Rectal smooth muscle tissue (tissue), 1 donor: ENCODE results near the gene NMT1.
"Not testable (repeated sequence)": the region's sequence is repeated elsewhere in the genome, so short reads cannot be mapped to it uniquely, and the experiment has no call there.

Experiments
- H3K27ac ChIP-seq: one replicate; pipeline ENCODE4 v1.7.0; 2013; ENCODE audit warnings: low read depth, low read length, inconsistent platforms
- H3K27me3 ChIP-seq: one replicate; pipeline ENCODE4 v1.7.0; 2013; ENCODE audit warnings: low read length; ENCODE audit not compliant: control insufficient read depth, insufficient read depth
- H3K36me3 ChIP-seq: one replicate; pipeline ENCODE4 v1.7.0; 2013; ENCODE audit warnings: low read length; ENCODE audit not compliant: control insufficient read depth, insufficient read depth
- H3K4me1 ChIP-seq: one replicate; pipeline ENCODE4 v1.7.0; 2013; ENCODE audit warnings: low read length; ENCODE audit not compliant: control insufficient read depth, insufficient read depth
- H3K4me3 ChIP-seq: one replicate; pipeline ENCODE4 v1.7.0; 2013; ENCODE audit warnings: low read length
- H3K9ac ChIP-seq: one replicate; pipeline ENCODE4 v1.7.0; 2013; ENCODE audit warnings: low read length

Gene NMT1

GRCh38 chr17:45123930-45124796, 63.0 kb downstream of the NMT1 start:
- no peaks in the 10 kb centered on the region for H3K27me3 ChIP-seq
- no peaks in the 10 kb centered on the region for H3K36me3 ChIP-seq
- no peak overlapping the region for H3K27ac ChIP-seq
- no peak overlapping the region for H3K9ac ChIP-seq
- peaks cover 14% of the 10 kb centered on the region for H3K4me1 ChIP-seq
- peak overlapping the region; percentile 27 for H3K4me3 ChIP-seq

DNA sequence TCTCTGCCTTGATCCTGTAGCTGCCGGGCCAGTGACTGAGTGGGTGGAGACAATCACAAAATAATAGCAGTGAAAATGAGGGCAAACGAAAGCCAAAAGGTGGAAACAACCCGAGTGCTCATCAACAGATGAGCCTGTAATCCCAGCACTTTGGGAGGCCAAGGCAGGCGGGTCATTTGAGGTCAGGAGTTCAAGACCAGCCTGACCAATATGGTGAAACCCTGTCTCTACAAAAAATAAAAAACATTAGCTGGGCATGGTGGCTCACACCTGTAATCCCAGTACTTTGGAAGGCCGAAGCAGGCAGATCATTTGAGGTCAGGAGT, 63.6 kb downstream of the NMT1 start:
- H3K4me3 ChIP-seq, H3K27me3 ChIP-seq, H3K27ac ChIP-seq, H3K9ac ChIP-seq, H3K36me3 ChIP-seq: not testable (repeated sequence)
- peaks cover 14% of the 10 kb centered on the region for H3K4me1 ChIP-seq

DNA sequence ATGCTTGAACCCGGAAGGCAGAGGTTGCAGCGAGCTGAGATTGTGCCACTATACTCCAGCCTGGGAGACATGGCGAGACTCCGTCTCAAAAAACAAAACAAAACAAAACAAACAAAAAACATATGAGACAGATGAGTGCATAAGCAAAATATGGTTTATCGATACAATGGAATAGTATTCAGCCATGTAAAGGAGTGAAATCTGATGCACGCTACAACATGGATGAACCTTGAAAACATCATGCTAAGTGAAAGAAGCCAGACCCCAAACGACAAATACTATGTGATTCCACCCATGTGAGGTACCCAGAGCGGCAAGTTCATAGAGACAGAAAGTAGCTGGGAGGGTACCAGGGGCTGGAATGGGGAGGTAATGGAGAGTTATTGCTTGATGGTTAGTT, 64.4 kb downstream of the NMT1 start:
- Histone ChIP-seq H3K27ac (no peak overlapping the region), H3K4me3 (no peak overlapping the region), H3K36me3 (no peaks in the 10 kb centered on the region), H3K9ac (no peak overlapping the region), H3K27me3 (no peaks in the 10 kb centered on the region), H3K4me1 (peaks cover 14% of the 10 kb centered on the region)

- H3K27me3 ChIP-seq = no peaks in the 10 kb centered on the region
- peak overlapping the region; percentile 79 for H3K27ac ChIP-seq
- peaks cover 24% of the 10 kb centered on the region for H3K4me1 ChIP-seq
- peak overlapping the region; percentile 62 for H3K9ac ChIP-seq
- H3K36me3 ChIP-seq = no peaks in the 10 kb centered on the region
- peak overlapping the region; percentile 41 for H3K4me3 ChIP-seq
These were observed 66.1 kb downstream of the NMT1 start for GRCh38 chr17:45127207-45127547.

- Histone ChIP-seq H3K9ac (peak overlapping the region; percentile 62), H3K4me1 (peaks cover 24% of the 10 kb centered on the region), H3K36me3 (no peaks in the 10 kb centered on the region), H3K4me3 (peak overlapping the region; percentile 41), H3K27me3 (no peaks in the 10 kb centered on the region), H3K27ac (peak overlapping the region; percentile 79)
These were observed 66.6 kb downstream of the NMT1 start for GRCh38 chr17:45127548-45128300.

GRCh38 chr17:45128331-45128730, 67.2 kb downstream of the NMT1 start:
- Histone ChIP-seq H3K4me1 (peaks cover 24% of the 10 kb centered on the region), H3K27me3 (no peaks in the 10 kb centered on the region), H3K27ac (peak overlapping the region; percentile 79), H3K36me3 (no peaks in the 10 kb centered on the region), H3K4me3 (peak overlapping the region; percentile 7), H3K9ac (peak overlapping the region; percentile 22)

DNA sequence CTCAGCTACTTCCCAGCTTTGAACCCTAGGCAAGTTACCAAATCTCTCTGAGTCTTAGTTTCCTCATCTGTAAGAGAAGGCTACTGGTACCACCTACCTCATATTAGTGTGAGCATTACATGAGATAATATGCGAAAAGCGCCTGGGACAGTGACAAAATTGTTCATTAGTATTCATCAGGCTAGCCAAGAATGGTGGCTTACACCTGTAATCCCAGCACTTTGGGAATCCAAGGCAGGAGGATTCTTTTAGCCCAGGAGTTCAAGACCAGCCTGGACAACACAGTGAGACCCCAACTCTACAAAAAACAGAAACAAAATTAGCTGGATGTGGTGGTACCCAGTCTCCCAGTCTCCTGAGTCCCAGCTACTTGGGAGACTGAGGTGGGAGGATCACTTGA, 67.9 kb downstream of the NMT1 start:
- no peak overlapping the region for H3K4me3 ChIP-seq
- H3K9ac ChIP-seq = no peak overlapping the region
- peaks cover 24% of the 10 kb centered on the region for H3K4me1 ChIP-seq
- H3K36me3 ChIP-seq = no peaks in the 10 kb centered on the region
- H3K27ac ChIP-seq = peak overlapping the region; percentile 79
- H3K27me3 ChIP-seq = no peaks in the 10 kb centered on the region

- Histone ChIP-seq H3K4me3 (no peak overlapping the region), H3K9ac (no peak overlapping the region)
These were observed 68.4 kb downstream of the NMT1 start for GRCh38 chr17:45129426-45129939.

GRCh38 chr17:45129940-45130680, 69.0 kb downstream of the NMT1 start:
- Histone ChIP-seq H3K4me1 (peaks cover 24% of the 10 kb centered on the region), H3K9ac (no peak overlapping the region)

More at GRCh38 chr17:45129426-45129939, 68.4 kb downstream of the NMT1 start:
- Histone ChIP-seq H3K4me1 (peaks cover 24% of the 10 kb centered on the region), H3K36me3 (no peaks in the 10 kb centered on the region), H3K27me3 (no peaks in the 10 kb centered on the region), H3K27ac (no peak overlapping the region)

GRCh38 chr17:45130681-45131615, 69.8 kb downstream of the NMT1 start:
- Histone ChIP-seq H3K27ac (peak overlapping the region; percentile 83), H3K4me3 (peak overlapping the region; percentile 88), H3K27me3 (no peaks in the 10 kb centered on the region), H3K36me3 (no peaks in the 10 kb centered on the region), H3K4me1 (peaks cover 24% of the 10 kb centered on the region), H3K9ac (peak overlapping the region; percentile 28)

More at GRCh38 chr17:45129940-45130680, 69.0 kb downstream of the NMT1 start:
- Histone ChIP-seq H3K27me3 (no peaks in the 10 kb centered on the region), H3K27ac (peak overlapping the region; percentile 44), H3K36me3 (no peaks in the 10 kb centered on the region), H3K4me3 (peak overlapping the region; percentile 88)

DNA sequence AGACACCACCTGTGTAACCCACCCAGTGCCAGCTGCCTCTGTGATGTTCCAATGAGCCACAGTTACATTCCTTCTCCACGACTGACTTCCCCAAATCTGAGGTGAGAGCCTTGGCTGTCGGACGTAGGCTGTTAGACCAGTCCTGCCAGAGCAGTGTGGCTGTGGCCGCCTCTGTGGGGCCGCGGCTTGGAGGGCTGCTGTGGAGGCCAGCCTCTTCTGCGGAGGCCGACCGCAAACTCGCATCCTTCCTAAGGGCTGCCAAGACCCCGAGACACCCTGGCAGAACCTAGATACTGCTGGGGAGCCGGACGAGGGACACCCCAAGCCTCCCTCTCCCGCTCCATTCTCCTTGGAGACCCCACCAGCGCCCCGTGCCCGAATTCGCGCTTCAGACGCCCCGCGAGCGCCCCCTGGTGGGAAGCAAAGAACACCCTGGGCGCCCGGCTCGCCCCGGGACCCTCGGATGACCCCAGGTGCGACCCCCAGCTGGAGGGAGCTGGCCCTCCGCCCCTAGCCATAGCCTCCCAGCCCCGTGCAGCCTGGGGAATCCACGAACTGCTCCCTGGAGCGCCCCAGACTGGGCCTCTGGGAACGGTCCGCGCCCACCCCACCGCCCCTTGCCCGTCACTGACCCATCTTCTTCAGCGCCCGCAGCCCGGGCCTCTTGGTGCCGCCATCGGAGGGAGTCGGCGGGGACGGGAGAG, 70.7 kb downstream of the NMT1 start:
- Histone ChIP-seq H3K27me3 (no peaks in the 10 kb centered on the region), H3K27ac (peak overlapping the region; percentile 83), H3K36me3 (no peaks in the 10 kb centered on the region), H3K9ac (peak overlapping the region; percentile 28), H3K4me3 (peak overlapping the region; percentile 88), H3K4me1 (peaks cover 24% of the 10 kb centered on the region)
